Caki2 (cell line): ENCODE measurements around the gene C1QTNF7. TPM values are rescaled to one million over a fixed set of nuclear protein-coding genes. Genes with fewer than 3 reads are reported as not detected.

Source experiments
- DNase-seq: peaks from one replicate; pipeline ENCODE4 v3.0.0-alpha.2; 2015; ENCODE audit warnings: low read depth
- in situ Hi-C: cut with HindIII; loops from 2 replicates; pipeline ENCODE4 v1.10.0; 2016; ENCODE audit warnings: low sequenced_read_pairs, low pct_unique_long_range_greater_than_20kb, mixed read lengths
- total RNA-seq: library from RNA; depleted of rRNA; stranded (reverse); fragments of >200 nt; shearing (Covaris generic); gene quantifications from 2 replicates; pipeline ENCODE4 v1.2.3, GENCODE V29; 2014; ENCODE audit warnings: low replicate concordance; rRNA removed

The C1QTNF7 gene
- total RNA-seq, result not detected in 2 replicates

DNA sequence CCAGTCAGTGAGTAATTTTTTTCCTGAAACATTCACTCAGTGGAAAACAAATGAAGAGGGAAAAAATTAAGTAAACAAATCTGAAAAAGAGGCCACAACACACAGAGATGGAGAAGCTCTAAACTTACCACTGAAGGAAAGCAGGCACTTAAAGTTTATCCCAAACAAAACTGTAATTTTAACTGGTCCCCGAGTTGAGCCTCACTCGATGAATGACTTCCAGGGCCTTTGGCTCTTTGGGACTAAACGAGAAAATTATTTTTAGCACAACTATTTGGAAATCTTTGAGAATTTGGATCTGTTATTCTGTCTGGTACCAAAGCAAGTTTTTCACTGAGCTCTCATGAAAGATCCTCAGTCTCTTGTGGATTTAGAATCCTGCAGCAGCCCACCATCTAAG lies at the start of gene C1QTNF7:
C1QTNF7 (plus strand) TSS at position 333 of the 400 bp plus-strand sequence. CDS start 7,711 bp downstream, outside the sequence.
- in situ Hi-C loops, result no loop called here
- no peak for DNase-seq

DNA sequence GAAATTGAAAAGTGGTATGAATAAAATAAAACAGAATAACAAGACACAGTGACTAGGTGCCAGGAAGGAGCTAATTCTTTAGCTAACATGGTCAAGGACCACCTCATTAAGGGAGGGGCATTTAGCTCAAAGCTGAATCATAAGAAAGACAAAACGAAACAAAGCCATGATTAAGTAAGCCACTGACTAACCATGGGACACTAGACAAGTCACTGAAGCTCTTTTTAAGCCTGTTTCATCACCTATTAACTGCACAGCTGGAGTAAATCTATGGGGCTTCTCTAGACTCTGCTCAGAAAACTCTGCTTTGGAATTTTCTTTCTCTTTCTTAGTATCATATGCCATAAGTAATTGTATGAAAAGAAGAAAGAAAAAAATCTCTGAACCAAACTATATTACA lies 49.8 kb upstream of the C1QTNF7 start:
- in situ Hi-C loops, result no loop called here
- DNase-seq, result no peak

DNA sequence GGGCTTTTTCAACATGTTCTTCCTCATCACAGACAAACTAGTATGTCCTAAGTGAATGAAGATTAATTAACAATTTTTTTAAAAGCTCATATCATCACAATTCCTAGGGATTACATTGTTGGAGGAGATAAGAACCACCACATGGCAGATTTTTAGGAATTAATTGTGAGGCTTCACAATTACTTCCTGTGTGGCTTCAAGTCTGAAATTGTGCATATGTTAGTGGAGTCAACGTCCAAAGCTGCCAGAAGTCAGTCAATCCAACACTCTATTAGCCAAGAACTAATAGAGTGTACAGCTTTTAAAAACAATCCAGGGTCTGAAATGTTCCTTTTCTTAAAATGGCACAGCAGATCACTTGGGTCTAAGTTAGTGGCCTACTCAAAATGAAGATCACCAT lies 49.3 kb upstream of the C1QTNF7 start:
- in situ Hi-C loops, result no loop called here
- no peak for DNase-seq

- in situ Hi-C loops, result no loop called here
- DNase-seq, result no peak
Measured at GRCh38 chr4:15381806-15382338, 46.0 kb upstream of the C1QTNF7 start.

GRCh38 chr4:15382669-15383273 lies 45.1 kb upstream of the C1QTNF7 start:
- DNase-seq, result no peak
- in situ Hi-C loops, result no loop called here

GRCh38 chr4:15385515-15385914 lies 42.3 kb upstream of the C1QTNF7 start:
- in situ Hi-C loops, result no loop called here
- no peak for DNase-seq

- DNase-seq, result no peak
- in situ Hi-C loops, result no loop called here
Measured at GRCh38 chr4:15385928-15386327, 41.9 kb upstream of the C1QTNF7 start.

GRCh38 chr4:15390494-15390893 lies 37.3 kb upstream of the C1QTNF7 start:
- no peak for DNase-seq
- in situ Hi-C loops, result no loop called here

DNA sequence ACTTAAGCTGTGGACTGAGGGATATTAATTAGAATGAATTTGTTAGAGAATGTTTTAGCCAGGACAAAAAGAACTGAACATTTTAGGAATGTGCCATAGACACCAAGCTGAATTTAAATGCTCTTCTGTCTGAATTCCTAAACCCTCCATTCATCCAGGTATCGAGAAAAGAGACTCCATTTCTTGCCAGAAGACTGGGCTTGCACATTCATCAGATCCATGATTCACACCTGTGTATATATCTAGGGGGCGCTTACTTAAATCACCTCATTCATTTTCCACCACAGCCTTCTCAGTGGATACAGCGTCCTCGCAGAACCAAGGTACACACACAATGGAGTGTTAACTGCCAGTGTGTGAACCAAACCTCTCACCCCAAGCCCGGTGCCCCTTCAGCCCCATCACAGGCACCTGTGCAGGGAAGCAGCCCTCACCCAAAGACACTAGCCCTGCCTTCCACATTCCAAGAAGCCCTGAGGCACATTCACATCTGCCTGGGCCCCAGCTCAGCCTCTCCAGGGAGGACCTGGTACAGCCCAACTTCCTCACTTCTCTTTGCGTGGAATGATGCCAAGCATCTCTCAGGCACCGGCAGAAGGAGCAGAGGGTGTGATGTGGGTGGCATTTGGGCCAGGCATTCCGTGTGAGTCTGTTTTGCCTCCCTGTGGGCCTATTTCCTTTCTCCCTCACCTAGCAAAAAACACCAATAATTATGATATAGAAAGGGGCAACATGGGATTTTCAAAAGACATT lies 35.6 kb upstream of the C1QTNF7 start:
- no peak for DNase-seq
- in situ Hi-C loops, result no loop called here

GRCh38 chr4:15395311-15395710 lies 32.5 kb upstream of the C1QTNF7 start:
- in situ Hi-C loops, result no loop called here
- DNase-seq, result no peak

GRCh38 chr4:15396157-15396800 lies 31.6 kb upstream of the C1QTNF7 start:
- peak; percentile 13 for DNase-seq
- in situ Hi-C loops, result no loop called here

DNA sequence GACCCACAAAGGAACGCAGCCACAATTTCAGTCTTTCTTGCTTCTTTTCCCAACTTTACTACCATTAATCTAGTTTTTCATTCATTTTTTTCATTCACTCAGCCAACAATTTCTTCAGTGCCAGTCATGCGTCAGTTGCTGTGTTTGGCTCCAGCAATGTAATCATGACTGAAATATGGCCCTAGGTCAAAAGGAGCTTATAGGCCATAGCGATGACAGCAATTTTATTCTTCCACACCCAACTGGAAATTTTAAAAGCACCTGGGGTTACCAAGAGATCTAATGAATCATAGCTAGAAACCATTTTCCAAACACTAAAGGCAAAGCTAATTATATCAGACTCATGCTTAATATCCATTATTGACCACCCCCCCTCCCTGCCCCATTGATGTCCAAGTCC lies 29.8 kb upstream of the C1QTNF7 start:
- DNase-seq, result no peak
- in situ Hi-C loops, result no loop called here

GRCh38 chr4:15398732-15399131 lies 29.1 kb upstream of the C1QTNF7 start:
- in situ Hi-C loops, result no loop called here

DNA sequence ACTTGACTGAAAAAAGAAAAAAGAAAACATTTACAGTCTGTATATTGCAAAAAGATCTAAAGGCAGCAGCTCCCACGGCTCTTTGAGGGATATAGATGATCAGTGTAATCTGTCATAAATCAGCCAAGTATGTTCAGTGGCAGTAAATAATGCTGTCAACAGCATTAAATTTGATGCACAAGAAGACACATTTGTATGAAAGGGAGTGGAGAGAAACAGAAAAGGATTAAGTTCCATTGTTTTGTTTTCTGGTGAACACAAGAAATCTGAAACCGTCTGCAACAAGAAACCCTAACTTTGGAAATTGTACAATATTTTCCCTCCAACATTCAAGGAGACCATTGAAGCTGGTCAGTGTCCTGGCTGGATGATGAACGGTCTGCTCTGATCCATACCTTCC lies 27.6 kb upstream of the C1QTNF7 start:
- in situ Hi-C loops, result no loop called here

More at GRCh38 chr4:15398732-15399131, 29.1 kb upstream of the C1QTNF7 start:
- no peak for DNase-seq

DNA sequence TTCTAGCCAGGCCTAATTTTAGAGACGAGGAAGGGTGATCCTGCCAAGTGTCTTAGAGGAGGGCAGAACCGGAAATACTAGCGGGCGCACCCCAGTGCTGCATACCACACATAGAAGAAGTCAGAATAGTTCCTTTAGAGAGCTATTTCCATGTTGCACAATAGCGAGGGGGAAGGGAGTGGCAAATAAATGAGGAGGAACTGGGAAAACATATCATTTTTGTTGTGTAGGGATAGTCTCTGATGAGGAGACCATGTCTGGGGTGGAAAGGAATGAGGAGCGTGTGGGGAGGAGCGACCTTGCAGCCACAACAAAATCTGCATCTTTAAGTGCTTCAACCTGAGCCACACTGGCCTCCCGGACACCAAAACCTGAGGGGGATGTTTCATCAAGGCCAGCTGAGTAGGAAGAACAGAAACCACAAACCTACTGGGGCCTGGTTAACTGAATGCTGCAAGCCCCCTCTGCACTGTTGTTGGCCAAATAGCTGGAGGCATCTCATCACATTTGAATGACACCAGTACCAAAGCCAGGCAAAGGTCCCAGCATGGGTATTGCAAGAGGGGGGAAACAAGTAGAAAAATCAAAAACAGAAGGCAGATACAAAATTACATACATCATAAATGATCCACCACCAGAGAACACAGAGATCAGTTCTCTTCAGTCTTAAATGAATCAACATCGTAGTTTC lies 26.7 kb upstream of the C1QTNF7 start:
- DNase-seq, result no peak
- in situ Hi-C loops, result no loop called here

More for the DNA sequence above, 27.6 kb upstream of the C1QTNF7 start:
- no peak for DNase-seq

DNA sequence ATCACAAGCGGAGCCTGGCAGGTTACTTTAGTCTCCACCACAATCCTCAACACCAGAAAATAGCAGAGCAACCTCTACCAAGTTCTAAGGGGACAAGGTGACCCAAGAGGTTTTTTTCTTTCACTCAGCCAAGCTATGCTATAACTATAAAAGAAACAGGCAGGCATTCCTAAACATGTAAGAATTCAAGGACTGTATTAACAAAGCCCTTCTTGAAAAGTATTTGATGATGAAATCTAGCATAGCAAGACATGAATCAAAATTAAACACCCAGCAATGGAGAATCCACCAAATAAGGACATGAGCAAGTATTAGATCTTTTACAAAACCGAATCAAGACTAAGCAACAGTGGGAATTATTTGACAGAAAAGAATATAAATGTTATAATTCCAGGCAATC lies 25.7 kb upstream of the C1QTNF7 start:
- in situ Hi-C loops, result no loop called here
- DNase-seq, result no peak

GRCh38 chr4:15402974-15403373 lies 24.9 kb upstream of the C1QTNF7 start:
- in situ Hi-C loops, result no loop called here

DNA sequence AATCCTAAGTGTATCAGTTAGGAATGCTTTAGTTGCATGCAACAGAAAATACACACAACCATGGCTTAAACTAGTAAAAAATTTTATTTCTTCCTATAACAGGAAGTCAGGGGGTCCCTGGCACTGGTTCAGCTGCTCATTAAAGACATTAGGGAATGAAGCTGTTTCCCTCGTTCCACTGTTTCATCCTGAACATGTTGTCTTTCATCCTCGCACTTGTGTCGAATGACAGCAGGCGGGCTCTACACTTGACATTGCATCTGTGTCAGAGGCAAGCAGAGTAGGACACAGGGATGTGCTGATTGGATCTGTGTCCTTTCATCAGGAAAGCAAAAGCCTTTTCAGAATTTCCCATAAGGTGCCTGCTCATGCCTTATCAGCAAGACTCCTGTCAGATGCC lies 22.8 kb upstream of the C1QTNF7 start:
- no peak for DNase-seq
- in situ Hi-C loops, result no loop called here

More at GRCh38 chr4:15402974-15403373, 24.9 kb upstream of the C1QTNF7 start:
- DNase-seq, result no peak
